HG03571 (cell line): ENCODE measurements around the gene SHC3.
A peak's percentile ranks its signal among the peaks of the same experiment; 100 is the strongest.

Source experiments
- ATAC-seq: cut with Tn5 transposase; IDR thresholded peaks from one replicate; pipeline ENCODE4 v1.9.1; 2021; ENCODE audit not compliant: unreplicated experiment

SHC3 gene

GRCh38 chr9:89113851-89114250 lies 64.8 kb downstream of the SHC3 start:
- no peak for ATAC-seq

- no peak for ATAC-seq
These were observed 66.4 kb downstream of the SHC3 start for GRCh38 chr9:89112243-89112642.

DNA sequence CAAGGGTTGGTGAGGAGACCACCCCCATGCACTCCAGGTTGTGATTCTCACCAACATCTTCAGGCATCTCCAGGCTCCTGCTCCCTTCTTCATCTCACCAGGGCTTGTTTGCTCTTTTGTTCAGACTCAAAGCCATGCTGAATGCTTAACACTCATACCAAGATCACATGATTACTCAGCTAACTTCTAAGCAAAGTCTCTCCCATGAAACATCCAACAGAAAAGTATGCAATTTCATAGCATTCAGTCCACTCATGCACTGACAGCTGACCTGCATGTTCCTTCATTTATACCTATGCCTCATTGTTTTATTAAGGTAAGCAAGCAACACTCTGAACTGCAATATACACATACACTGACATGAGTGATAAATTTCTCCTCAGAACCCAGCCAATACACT lies 69.0 kb downstream of the SHC3 start:
- ATAC-seq = no peak

GRCh38 chr9:89107406-89107805 lies 71.2 kb downstream of the SHC3 start:
- ATAC-seq = no peak

GRCh38 chr9:89106224-89106851 lies 72.3 kb downstream of the SHC3 start:
- no peak for ATAC-seq

DNA sequence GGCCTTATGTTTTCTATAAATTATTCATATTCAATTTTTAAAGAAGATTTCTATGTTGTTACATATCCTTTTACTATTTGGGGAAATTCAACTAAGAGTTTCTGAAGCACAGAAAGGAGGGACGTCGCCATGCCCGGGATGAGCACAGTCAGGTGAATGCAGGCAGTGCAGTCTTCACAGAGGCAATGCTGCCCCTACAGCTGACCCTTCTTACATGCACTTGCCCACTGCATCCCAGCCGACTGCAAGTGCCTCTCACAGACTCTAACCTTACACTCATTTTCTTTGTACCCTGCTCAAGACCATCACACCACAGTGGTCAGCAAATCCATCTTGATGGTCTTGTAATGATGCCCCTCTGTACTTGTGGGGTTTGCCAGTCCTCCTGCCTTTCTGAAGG lies 73.8 kb downstream of the SHC3 start:
- ATAC-seq = no peak

GRCh38 chr9:89097219-89097618 lies 81.4 kb downstream of the SHC3 start:
- no peak for ATAC-seq

GRCh38 chr9:89096807-89097206 lies 81.8 kb downstream of the SHC3 start:
- no peak for ATAC-seq

- no peak for ATAC-seq
These were observed 82.7 kb downstream of the SHC3 start for GRCh38 chr9:89095761-89096528.

DNA sequence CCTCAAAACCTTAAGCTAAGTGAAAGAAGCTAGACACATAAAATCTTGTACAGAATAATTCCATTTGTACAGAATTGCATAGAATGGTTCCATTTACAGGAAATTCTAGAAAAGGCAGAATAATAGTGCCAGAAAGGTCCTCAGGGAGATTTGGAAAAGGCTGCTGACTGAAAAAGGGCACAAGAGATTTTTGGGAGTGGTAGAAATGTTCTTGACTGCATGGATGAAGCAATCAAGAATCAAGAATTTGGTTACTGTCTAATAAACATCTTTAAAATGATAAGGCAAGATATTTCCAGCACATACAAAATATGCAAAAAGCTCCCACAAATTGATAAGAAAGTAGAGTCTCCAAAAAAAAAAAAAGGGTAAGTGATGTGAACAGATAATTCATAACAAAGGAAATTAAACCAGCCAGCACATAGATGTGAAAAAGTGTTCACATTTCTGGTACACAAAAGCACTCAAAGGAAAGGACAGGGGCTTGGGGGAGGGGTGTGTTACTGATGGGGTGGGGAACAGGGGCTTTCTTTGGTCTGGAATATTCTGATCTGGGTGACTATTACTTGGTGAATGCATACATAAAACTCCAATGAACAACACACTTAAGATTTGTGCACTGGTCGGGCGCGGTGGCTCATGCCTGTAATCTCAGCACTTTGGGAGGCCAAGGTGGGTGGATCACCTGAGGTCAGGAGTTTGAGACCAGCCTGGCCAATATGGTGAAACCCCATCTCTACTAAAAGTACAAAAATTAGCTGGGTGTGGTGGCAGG lies 85.2 kb downstream of the SHC3 start:
- ATAC-seq = no peak

- ATAC-seq = no peak
These were observed 89.4 kb downstream of the SHC3 start for GRCh38 chr9:89089176-89089575.

DNA sequence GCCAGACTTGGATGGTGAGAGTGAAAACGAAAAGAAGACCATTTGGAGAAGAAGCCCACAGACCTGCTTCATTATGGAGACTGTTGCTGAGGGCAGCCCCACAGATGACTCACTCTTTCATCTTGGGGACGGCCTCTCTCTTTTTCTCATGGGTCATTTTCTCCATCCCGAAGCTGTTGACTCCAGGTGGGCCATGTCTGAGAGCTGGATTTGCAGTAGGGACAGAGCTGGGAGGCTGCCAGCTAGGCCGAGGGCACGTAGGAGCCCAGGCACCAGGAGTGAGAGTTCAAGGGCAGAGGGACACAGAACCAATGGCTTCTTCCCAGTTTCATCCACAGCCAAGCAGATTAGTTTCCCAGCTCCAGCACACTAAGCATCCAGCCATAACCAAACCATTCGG lies 95.0 kb downstream of the SHC3 start:
- ATAC-seq = no peak

DNA sequence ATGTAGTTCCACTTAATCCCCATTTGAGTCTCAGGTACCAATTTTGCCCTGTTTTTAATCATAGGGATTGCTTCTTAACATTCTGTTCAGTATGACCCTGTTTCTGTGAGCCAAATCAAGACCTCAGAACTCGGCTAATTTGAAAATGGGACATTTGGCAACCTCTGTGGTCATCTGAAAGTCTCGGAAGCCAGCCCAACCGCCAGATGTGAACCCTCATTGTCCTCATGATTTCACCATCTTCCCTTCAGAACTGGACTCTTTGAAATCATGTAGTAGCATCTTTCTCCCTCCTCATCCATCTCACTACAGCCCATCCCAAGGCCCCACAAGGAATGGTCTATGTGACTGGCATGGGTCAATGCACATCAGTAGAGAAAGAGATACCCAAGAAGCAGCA lies 98.4 kb downstream of the SHC3 start:
- ATAC-seq = no peak

GRCh38 chr9:89079391-89079790 lies 99.2 kb downstream of the SHC3 start:
- no peak for ATAC-seq

- no peak for ATAC-seq
These were observed 99.8 kb downstream of the SHC3 start for GRCh38 chr9:89078860-89079259.

GRCh38 chr9:89078421-89078820 lies 100.2 kb downstream of the SHC3 start:
- ATAC-seq = no peak

DNA sequence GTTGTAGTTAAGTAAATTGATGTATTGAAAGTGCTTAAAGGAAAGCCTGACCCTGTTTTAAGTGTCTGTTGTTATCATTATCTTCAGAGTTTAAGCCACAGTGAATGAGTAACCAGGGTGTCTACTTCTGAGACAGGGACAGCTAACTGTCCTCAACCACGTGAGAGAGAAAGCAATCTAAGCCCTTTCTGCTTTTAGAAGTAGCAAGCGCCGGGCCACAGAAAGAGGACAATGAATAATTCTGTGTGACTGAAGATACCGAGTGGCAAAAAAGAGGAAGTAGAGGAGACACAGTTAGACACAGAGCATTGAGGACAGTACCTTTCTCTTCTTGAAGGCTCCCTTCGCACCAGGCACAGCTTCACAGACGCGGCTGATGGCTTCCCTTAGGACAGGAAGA lies 101.1 kb downstream of the SHC3 start:
- ATAC-seq = peak; percentile 76

DNA sequence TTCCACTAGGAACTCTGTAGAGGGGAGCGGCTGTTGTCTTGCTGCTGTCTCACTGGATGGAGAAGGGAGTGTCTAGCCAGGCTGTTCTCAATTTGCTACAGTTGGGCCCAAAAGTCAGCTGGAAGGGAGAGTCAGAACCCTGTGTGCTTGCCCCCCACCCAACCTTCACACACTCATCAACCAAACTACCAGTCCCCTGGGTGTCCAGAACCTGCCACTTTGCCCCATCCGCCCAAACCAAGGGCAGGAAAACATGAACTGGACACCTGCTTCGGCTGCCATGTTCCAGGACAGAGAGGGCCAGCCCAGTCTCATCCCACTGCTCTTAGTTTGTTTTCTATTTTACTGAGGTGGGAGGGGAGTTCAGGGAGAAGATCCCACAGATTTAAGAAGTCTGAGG lies 105.2 kb downstream of the SHC3 start:
- no peak for ATAC-seq

GRCh38 chr9:89071591-89071990 lies 107.0 kb downstream of the SHC3 start:
- no peak for ATAC-seq

DNA sequence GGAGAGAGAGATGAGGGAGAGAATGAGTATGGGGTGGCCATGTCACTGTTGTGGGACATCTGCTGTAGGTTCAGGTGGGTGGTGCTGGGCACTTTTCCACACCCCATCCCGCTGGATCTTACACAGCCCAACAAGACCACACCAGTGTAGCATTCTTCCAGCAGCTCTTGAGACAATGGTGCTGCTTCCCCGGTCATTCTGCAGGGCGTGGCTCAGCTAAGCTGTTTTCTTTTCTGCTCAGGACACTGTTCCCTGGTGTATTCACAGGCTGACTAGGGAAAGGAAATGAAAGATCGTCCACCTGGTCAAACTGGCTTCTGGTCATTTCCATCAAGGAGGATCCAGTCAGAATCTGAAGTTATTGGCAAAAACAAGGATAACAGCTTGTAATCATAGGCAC lies 111.8 kb downstream of the SHC3 start:
- ATAC-seq = no peak

DNA sequence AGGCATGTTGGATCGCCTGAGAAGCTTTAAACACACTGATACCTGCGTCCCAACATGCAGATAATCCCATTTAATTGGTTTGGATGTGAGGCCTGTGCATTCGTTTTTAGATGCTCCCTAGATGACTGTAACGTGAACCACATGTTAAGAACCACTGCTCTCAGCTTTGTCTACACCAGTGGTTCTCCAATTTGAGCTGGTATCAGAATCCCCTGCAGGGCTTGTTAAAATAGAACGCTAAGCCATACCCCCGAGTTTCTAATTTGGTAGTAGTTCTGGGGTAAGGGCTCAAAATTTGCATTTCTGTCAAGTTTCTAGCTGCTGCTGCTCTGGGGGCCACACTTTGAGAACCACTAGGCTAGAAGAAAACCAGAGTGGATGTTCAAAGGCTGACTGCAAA lies 112.7 kb downstream of the SHC3 start:
- ATAC-seq = no peak

- ATAC-seq = no peak
These were observed 117.8 kb downstream of the SHC3 start for GRCh38 chr9:89060790-89061189.
